HL-60 (cell line): ENCODE measurements around the gene CST6.

ENCODE experiments used
- CTCF ChIP-seq: IDR thresholded peaks from one replicate; pipeline ENCODE4 v1.5.1; 2011; ENCODE audit warnings: low read length, control low read depth, inconsistent platforms; ENCODE audit not compliant: insufficient read depth
- POLR2AphosphoS5 ChIP-seq: IDR thresholded peaks from 2 replicates; pipeline ENCODE4 v1.6.1; 2012; ENCODE audit warnings: low read depth
- TF ChIP-seq, protein P1 (sequence below): IDR thresholded peaks from 2 replicates; pipeline ENCODE4 v1.6.1; 2012; ENCODE audit warnings: low read depth; ENCODE audit not compliant: insufficient replicate concordance

GRCh38 chr11:66020618-66021357 is 9.0 kb downstream of the CST6 start:
- TF ChIP-seq CTCF, result no peak
- TF ChIP-seq, protein P1, sequence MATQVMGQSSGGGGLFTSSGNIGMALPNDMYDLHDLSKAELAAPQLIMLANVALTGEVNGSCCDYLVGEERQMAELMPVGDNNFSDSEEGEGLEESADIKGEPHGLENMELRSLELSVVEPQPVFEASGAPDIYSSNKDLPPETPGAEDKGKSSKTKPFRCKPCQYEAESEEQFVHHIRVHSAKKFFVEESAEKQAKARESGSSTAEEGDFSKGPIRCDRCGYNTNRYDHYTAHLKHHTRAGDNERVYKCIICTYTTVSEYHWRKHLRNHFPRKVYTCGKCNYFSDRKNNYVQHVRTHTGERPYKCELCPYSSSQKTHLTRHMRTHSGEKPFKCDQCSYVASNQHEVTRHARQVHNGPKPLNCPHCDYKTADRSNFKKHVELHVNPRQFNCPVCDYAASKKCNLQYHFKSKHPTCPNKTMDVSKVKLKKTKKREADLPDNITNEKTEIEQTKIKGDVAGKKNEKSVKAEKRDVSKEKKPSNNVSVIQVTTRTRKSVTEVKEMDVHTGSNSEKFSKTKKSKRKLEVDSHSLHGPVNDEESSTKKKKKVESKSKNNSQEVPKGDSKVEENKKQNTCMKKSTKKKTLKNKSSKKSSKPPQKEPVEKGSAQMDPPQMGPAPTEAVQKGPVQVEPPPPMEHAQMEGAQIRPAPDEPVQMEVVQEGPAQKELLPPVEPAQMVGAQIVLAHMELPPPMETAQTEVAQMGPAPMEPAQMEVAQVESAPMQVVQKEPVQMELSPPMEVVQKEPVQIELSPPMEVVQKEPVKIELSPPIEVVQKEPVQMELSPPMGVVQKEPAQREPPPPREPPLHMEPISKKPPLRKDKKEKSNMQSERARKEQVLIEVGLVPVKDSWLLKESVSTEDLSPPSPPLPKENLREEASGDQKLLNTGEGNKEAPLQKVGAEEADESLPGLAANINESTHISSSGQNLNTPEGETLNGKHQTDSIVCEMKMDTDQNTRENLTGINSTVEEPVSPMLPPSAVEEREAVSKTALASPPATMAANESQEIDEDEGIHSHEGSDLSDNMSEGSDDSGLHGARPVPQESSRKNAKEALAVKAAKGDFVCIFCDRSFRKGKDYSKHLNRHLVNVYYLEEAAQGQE, result no peak
- TF ChIP-seq POLR2AphosphoS5, result no peak
